Liver (tissue), 9 donors: ENCODE measurements around the gene MAPK8IP3. TPM values are rescaled to one million over a fixed set of nuclear protein-coding genes. Genes with fewer than 3 reads are reported as not detected.

ENCODE experiments used
- DNase-seq: peaks from one replicate; pipeline ENCODE4 v3.0.0-alpha.2; 2017; ENCODE audit warnings: low spot score
- H3K27ac ChIP-seq, 2 donors: one replicate each; pipeline ENCODE4 v1.7.0; 2013; ENCODE audit warnings: inconsistent platforms in 2 of 2, low read length in 2 of 2, control low read depth in 1 of 2, low read depth in 1 of 2, mild to moderate bottlenecking in 1 of 2
- H3K27me3 ChIP-seq, 4 donors: one replicate each; pipeline versions ENCODE4 v1.6.1 to v1.7.0; 2013; ENCODE audit warnings: low read length in 3 of 4, inconsistent platforms in 1 of 4, mild to moderate bottlenecking in 1 of 4, moderate library complexity in 1 of 4; ENCODE audit not compliant: control insufficient read depth in 4 of 4, insufficient read depth in 4 of 4
- H3K36me3 ChIP-seq, 4 donors: one replicate each; pipeline versions ENCODE4 v1.6.1 to v1.7.0; 2013; ENCODE audit warnings: low read length in 3 of 4, mild to moderate bottlenecking in 3 of 4, low read depth in 1 of 4, moderate library complexity in 1 of 4; ENCODE audit not compliant: control insufficient read depth in 4 of 4, insufficient read depth in 3 of 4
- H3K4me1 ChIP-seq, 4 donors: one replicate each; pipeline versions ENCODE4 v1.6.1 to v1.7.0; 2013; ENCODE audit warnings: low read length in 3 of 4, mild to moderate bottlenecking in 3 of 4, moderate library complexity in 1 of 4; ENCODE audit not compliant: control insufficient read depth in 4 of 4, insufficient read depth in 4 of 4
- H3K4me3 ChIP-seq, 3 donors: one replicate each; pipeline versions ENCODE4 v1.6.1 to v1.7.0; 2013; ENCODE audit warnings: low read length in 3 of 3, control low read depth in 1 of 3, low read depth in 1 of 3, mild to moderate bottlenecking in 1 of 3
- H3K9ac ChIP-seq, 2 donors: one replicate each; pipeline ENCODE4 v1.7.0; 2013; ENCODE audit warnings: low read length in 2 of 2, mild to moderate bottlenecking in 2 of 2, moderate library complexity in 2 of 2, control low read depth in 1 of 2, low read depth in 1 of 2
- H3K9me3 ChIP-seq, 4 donors: one replicate each; pipeline versions ENCODE4 v1.6.1 to v1.7.0; 2013; ENCODE audit warnings: low read length in 3 of 4; ENCODE audit not compliant: control insufficient read depth in 4 of 4
- CTCF ChIP-seq: fragments of 150-350 bp; IDR thresholded peaks from 2 replicates; pipeline ENCODE4 v1.5.1; 2017; ENCODE audit warnings: improper control_type of control experiment, low read depth, low read length; ENCODE audit not compliant: missing input control
- FOXA1 ChIP-seq: IDR thresholded peaks from 2 replicates; pipeline ENCODE4 v1.6.1; 2016; ENCODE audit warnings: antibody characterized with exemption
- FOXA2 ChIP-seq: IDR thresholded peaks from 2 replicates; pipeline ENCODE4 v1.6.1; 2016; ENCODE audit warnings: antibody characterized with exemption
- HNF4A ChIP-seq, 2 donors: conservative IDR thresholded peaks; 2 replicates each; pipeline ENCODE4 v1.6.1; 2016; ENCODE audit warnings: antibody characterized with exemption in 2 of 2, mild to moderate bottlenecking in 2 of 2
- MAX ChIP-seq: IDR thresholded peaks from 2 replicates; pipeline ENCODE4 v1.6.1; 2016; ENCODE audit warnings: antibody characterized with exemption
- RAD21 ChIP-seq, 2 donors: IDR thresholded peaks; 2 replicates each; pipeline ENCODE4 v1.6.1; 2016; ENCODE audit warnings: antibody characterized with exemption in 2 of 2, mild to moderate bottlenecking in 2 of 2
- REST ChIP-seq: IDR thresholded peaks from 2 replicates; pipeline ENCODE4 v1.6.1; 2016; ENCODE audit warnings: antibody characterized with exemption, mild to moderate bottlenecking
- RXRA ChIP-seq, 2 donors: IDR thresholded peaks; 2 replicates each; pipeline ENCODE4 v1.6.1; 2017 to 2018; ENCODE audit warnings: antibody characterized with exemption in 2 of 2, mild to moderate bottlenecking in 1 of 2
- SP1 ChIP-seq: IDR thresholded peaks from 2 replicates; pipeline ENCODE4 v1.6.1; 2018; ENCODE audit warnings: antibody characterized with exemption, mild to moderate bottlenecking
- ZBTB33 ChIP-seq: IDR thresholded peaks from 2 replicates; pipeline ENCODE4 v1.6.1; 2016; ENCODE audit warnings: antibody characterized with exemption
- WGBS: extraction: QIAGEN DNeasy Blood & Tissue Kit; methylation state at CpG from one replicate; pipeline ENCODE4 v1.1.7; 2013; 5-methylcytosine and 5-hydroxymethylcytosine counted together
- polyA plus RNA-seq, 2 donors: library from polyadenylated mRNA; stranded (reverse) in 1 of 2; unstranded in 1 of 2; fragments of 200-250 nt in 1 of 2; fragments of >200 nt in 1 of 2; fragmentation: Nextera tagmentation in 1 of 2; extraction: Ambion mirVana in 1 of 2; gene quantifications; one replicate each; pipeline versions ENCODE4 v1.2.1 to v1.2.3, GENCODE V29; 2013 to 2015
- total RNA-seq, 2 donors: library from RNA; depleted of rRNA; stranded (reverse); fragments of >200 nt; gene quantifications; one replicate each; pipeline ENCODE4 v1.2.3, GENCODE V29; 2014
- donor health status: healthy.
- donor health status: healthy.
- donor health status: healthy.
- donor health status: healthy.
- donor health status: healthy.

MAPK8IP3 gene
- total and polyA plus RNA-seq, 4 donors: 4.1 to 43.0 (median 9.3) TPM

GRCh38 chr16:1734816-1735215, 28.8 kb downstream of the MAPK8IP3 start (continued):
- no peak for TF ChIP-seq REST
- no peak for TF ChIP-seq ZBTB33
- no peak for TF ChIP-seq HNF4A (conservative IDR thresholded peaks at IDR 0.05)

- Histone ChIP-seq H3K4me1 (no peaks in the 10 kb centered on the region), H3K9me3 (no peaks in the 10 kb centered on the region), H3K27me3 (no peaks in the 10 kb centered on the region), H3K36me3 (peaks cover under 1 to 34% (median 6%) of the 10 kb centered on the region in 4 donors), H3K27ac (no peak overlapping the region), H3K9ac (no peak overlapping the region), H3K4me3 (no peak overlapping the region)
- TF ChIP-seq FOXA1 (no peak), SP1 (no peak), MAX (no peak), FOXA2 (no peak)
- DNase-seq: no peak
- 98% methylated on average over 33 of the region's 33 CpGs for WGBS
Measured at GRCh38 chr16:1740234-1740633, 34.2 kb downstream of the MAPK8IP3 start.

GRCh38 chr16:1740781-1741490, 34.9 kb downstream of the MAPK8IP3 start:
- no peaks in the 10 kb centered on the region for H3K4me1 ChIP-seq
- H3K4me3 ChIP-seq: no peak overlapping the region
- TF ChIP-seq FOXA2 (no peak), RXRA (IDR thresholded peaks at IDR 0.05) (no peak), RAD21 (IDR thresholded peaks at IDR 0.05) (no peak), CTCF (no peak)
- no peaks in the 10 kb centered on the region for H3K9me3 ChIP-seq
- WGBS: 95% methylated on average over 30 of the region's 30 CpGs
- H3K27me3 ChIP-seq: no peaks in the 10 kb centered on the region
- no peak overlapping the region for H3K27ac ChIP-seq
- H3K36me3 ChIP-seq: peaks cover 4 to 39% (median 7%) of the 10 kb centered on the region in 4 donors
- DNase-seq: no peak
- H3K9ac ChIP-seq: no peak overlapping the region
